GM12878 (cell line): Measurements from ENCODE around the gene VPS13C. TPM values are rescaled to one million over a fixed set of nuclear protein-coding genes. Genes with fewer than 3 reads are reported as not detected.

Source experiments
- ATAC-seq: fragments of 200-7000 bp; cut with Tn5 transposase; 3 replicates; pipeline ENCODE4 v1.9.1; 2020; ENCODE audit warnings: mild to moderate bottlenecking, moderate library complexity
- BruUV-seq: library from RNA; stranded (reverse); fragments of 400-500 nt; replicated peaks from 2 replicates; lab custom pipeline; 2021; lab: Mats Ljungman, UMichigan
- CTCF ChIA-PET: fragments of 300-600 bp; sonication (Branson Sonifier 250); formaldehyde crosslinking; extraction: SDS; loops from one replicate; lab custom pipeline; 2021; ENCODE audit warnings: inconsistent platforms; lab: Yijun Ruan, JAX
- POLR2A ChIA-PET: fragments of 350-600 bp; formaldehyde crosslinking; extraction: SDS; loops from one replicate; lab custom pipeline; 2021; ENCODE audit warnings: inconsistent platforms; lab: Charles Lee
- RAD21 ChIA-PET: fragments of 300-600 bp; sonication (Branson Sonifier 250); formaldehyde crosslinking; loops from one replicate; lab custom pipeline; 2023; ENCODE audit warnings: antibody characterized with exemption; ENCODE audit not compliant: unreplicated experiment; lab: Charles Lee
- SMC1A ChIA-PET: fragments of 300-600 bp; sonication (Branson Sonifier 250); formaldehyde crosslinking; loops from one replicate; lab custom pipeline; 2023; ENCODE audit not compliant: unreplicated experiment, uncharacterized antibody; lab: Charles Lee
- DNase-seq: peaks from one replicate; pipeline ENCODE4 v3.0.0-alpha.2; 2011; ENCODE audit warnings: low read depth, low spot score
- FAIRE-seq: peaks from 3 replicates; lab custom pipeline; 2011; peaks lifted over from hg19 to GRCh38; lab: Jason Lieb, UNC
- H2AFZ ChIP-seq: 2 replicates; pipeline ENCODE4 v1.6.0; 2011; ENCODE audit warnings: low read depth, low read length, control low read depth; ENCODE audit not compliant: control insufficient read depth
- H3K27ac ChIP-seq: 2 replicates; pipeline ENCODE4 v1.5.1; 2011; ENCODE audit warnings: control low read depth; ENCODE audit not compliant: control insufficient read depth, insufficient read depth
- H3K27me3 ChIP-seq, 2 experiments: replicated peaks in 1 of 2; 2 replicates each; pipeline versions ENCODE4 v1.6.0 to v1.6.1; 2011; ENCODE audit warnings: low read length in 1 of 2; ENCODE audit not compliant: control insufficient read depth in 2 of 2, insufficient read depth in 2 of 2
- H3K36me3 ChIP-seq, 2 experiments: 2 replicates each; pipeline ENCODE4 v1.5.1; 2011; ENCODE audit warnings: low read length in 1 of 2; ENCODE audit not compliant: control insufficient read depth in 2 of 2, insufficient read depth in 2 of 2
- H3K4me1 ChIP-seq: 2 replicates; pipeline ENCODE4 v1.6.1; 2011; ENCODE audit warnings: mild to moderate bottlenecking, low read length, moderate library complexity, mixed read lengths; ENCODE audit not compliant: control insufficient read depth, insufficient read depth
- H3K4me2 ChIP-seq: 2 replicates; pipeline ENCODE4 v1.6.0; 2011; ENCODE audit warnings: control low read depth; ENCODE audit not compliant: control insufficient read depth, insufficient read depth
- H3K4me3 ChIP-seq: fragments of 200-600 bp; sonication (generic); 2 replicates; pipeline ENCODE4 v1.5.1; 2016
- H3K79me2 ChIP-seq: 2 replicates; pipeline ENCODE4 v1.6.0; 2011; ENCODE audit warnings: low read length; ENCODE audit not compliant: control insufficient read depth, insufficient read depth
- H3K9ac ChIP-seq: 2 replicates; pipeline ENCODE4 v1.8.0; 2011; ENCODE audit warnings: low read length, control low read depth, mixed read lengths; ENCODE audit not compliant: control insufficient read depth, insufficient read depth
- H3K9me3 ChIP-seq: replicated peaks from 3 replicates; pipeline ENCODE4 v1.5.1; 2011; ENCODE audit warnings: mild to moderate bottlenecking, low read length; ENCODE audit not compliant: control insufficient read depth, insufficient read depth
- H4K20me1 ChIP-seq: 2 replicates; pipeline ENCODE4 v1.6.0; 2011; ENCODE audit not compliant: control insufficient read depth, insufficient read depth
- BACH1 ChIP-seq: fragments of 450-650 bp; IDR thresholded peaks from 2 replicates; pipeline ENCODE4 v1.6.1; 2017; ENCODE audit warnings: mild to moderate bottlenecking, borderline replicate concordance
- CREM ChIP-seq: IDR thresholded peaks from 2 replicates; pipeline ENCODE4 v1.6.1; 2014; ENCODE audit warnings: antibody characterized with exemption, low read depth
- FOXK2 ChIP-seq: fragments of 450-650 bp; IDR thresholded peaks from 2 replicates; pipeline ENCODE4 v1.6.1; 2017; ENCODE audit warnings: mild to moderate bottlenecking, moderate library complexity
- IRF4 ChIP-seq: IDR thresholded peaks from 2 replicates; pipeline ENCODE4 v1.6.1; 2011; ENCODE audit warnings: low read depth, low read length
- JUND ChIP-seq: IDR thresholded peaks from 2 replicates; pipeline ENCODE4 v1.6.1; 2012; ENCODE audit warnings: low read depth, mild to moderate bottlenecking, low read length, improper control_type of control experiment, moderate library complexity
- KAT2A ChIP-seq: conservative IDR thresholded peaks from 2 replicates; pipeline ENCODE4 v1.6.1; 2011; ENCODE audit warnings: low read depth, low read length; ENCODE audit not compliant: control insufficient read depth
- SMAD1 ChIP-seq: fragments of 450-650 bp; IDR thresholded peaks from 2 replicates; pipeline ENCODE4 v1.6.1; 2018; ENCODE audit warnings: mild to moderate bottlenecking, low read depth; ENCODE audit not compliant: partially characterized antibody
- SUPT20H ChIP-seq: IDR thresholded peaks from 2 replicates; pipeline ENCODE4 v1.6.1; 2011; ENCODE audit warnings: low read depth, mild to moderate bottlenecking, low read length, moderate library complexity, borderline replicate concordance; ENCODE audit not compliant: control insufficient read depth
- TBL1XR1 ChIP-seq: IDR thresholded peaks from 2 replicates; pipeline ENCODE4 v1.6.1; 2012; ENCODE audit warnings: low read depth, low read length, improper control_type of control experiment
- TCF3 ChIP-seq: IDR thresholded peaks from 2 replicates; pipeline ENCODE4 v1.6.1; 2012; ENCODE audit warnings: low read depth, mild to moderate bottlenecking, low read length, borderline replicate concordance; ENCODE audit not compliant: insufficient read depth
- ZBED1 ChIP-seq: IDR thresholded peaks from 2 replicates; pipeline ENCODE4 v1.6.1; 2016; ENCODE audit warnings: borderline replicate concordance
- WGBS: methylation state at CpG from one replicate; pipeline ENCODE4 v1.1.6; 2016; ENCODE audit warnings: low lambda C conversion rate; ENCODE audit not compliant: insufficient replicate concordance, insufficient coverage; ENCODE audit errors: missing lambda C conversion rate; 5-methylcytosine and 5-hydroxymethylcytosine counted together
- in situ Hi-C: fragments of 300-500 bp; cut with MboI; formaldehyde crosslinking; loops from 9 replicates; pipeline ENCODE4 v1.14.3; 2018; ENCODE audit warnings: mixed read lengths
- intact Hi-C: fragments of 100-400 bp; cut with micrococcal nuclease; formaldehyde crosslinking; loops from one replicate; pipeline ENCODE4 v1.14.2; 2022; ENCODE audit not compliant: unreplicated experiment
- polyA plus RNA-seq, 11 experiments: library from polyadenylated mRNA; depleted of rRNA in 4 of 11; unstranded in 6 of 11; stranded (reverse) in 5 of 11; fragments of >200 nt; fragmentation: Nextera tagmentation in 4 of 11; fragmentation: Illumina TruSeq in 1 of 11; extraction: Ambion mirVana in 4 of 11; extraction: Trizol in 1 of 11; gene quantifications; 1 replicate in 1 of 11; 2 replicates in 10 of 11; pipeline versions ENCODE4 v1.2.1 to v1.2.3, GENCODE V29; 2011 to 2016; ENCODE audit warnings: inconsistent platforms in 2 of 11, missing spikeins in 2 of 11, low read depth in 1 of 11
- total RNA-seq, 4 experiments: library from RNA; depleted of rRNA in 3 of 4; stranded (reverse); fragments of >200 nt in 3 of 4; fragmentation: Illumina TruSeq in 1 of 4; extraction: Trizol in 1 of 4; gene quantifications; 2 replicates each; pipeline versions ENCODE4 v1.2.1 to v1.2.3, GENCODE V29; 2013 to 2021
- TF ChIP-seq, protein P1 (sequence below): fragments of 450-650 bp; IDR thresholded peaks from 2 replicates; pipeline ENCODE4 v1.6.1; 2017; ENCODE audit warnings: mild to moderate bottlenecking, moderate library complexity
- TF ChIP-seq, protein P2 (sequence below): IDR thresholded peaks from 2 replicates; pipeline ENCODE4 v1.6.1; 2012; ENCODE audit warnings: mild to moderate bottlenecking, low read depth, low read length
- TF ChIP-seq, protein P3 (sequence below): fragments of 450-650 bp; IDR thresholded peaks from 2 replicates; pipeline ENCODE4 v1.6.1; 2018; ENCODE audit warnings: mild to moderate bottlenecking, low read depth, moderate library complexity; ENCODE audit not compliant: partially characterized antibody

The VPS13C gene
- total and polyA plus RNA-seq, 10 of the 15 experiments (the other 5 are each of a cell fraction or from before 2014, with no cell fraction given), result 9.3 to 53.1 (median 31.8) TPM

DNA sequence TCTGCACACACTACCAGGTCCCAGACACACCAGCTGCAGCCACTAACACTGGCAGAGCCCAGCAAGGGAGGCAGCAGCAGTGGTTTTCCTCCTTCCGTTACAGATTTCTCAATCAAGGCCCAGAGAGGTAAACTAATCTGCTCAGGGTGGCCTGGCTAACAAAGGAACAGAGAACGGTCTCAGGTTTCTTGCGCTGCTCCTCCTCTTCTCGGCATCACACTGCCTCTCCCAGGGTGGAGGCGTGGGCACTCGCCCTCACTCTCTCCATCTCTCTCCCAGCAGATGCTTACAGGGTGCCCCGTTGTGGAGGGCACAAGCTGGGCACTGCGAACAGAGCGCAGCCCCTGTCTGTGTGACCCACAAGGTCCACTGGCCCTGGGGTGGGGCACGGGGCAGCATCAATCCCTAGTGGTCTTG lies 228.7 kb downstream of the VPS13C start:
- no TSS peak for BruUV-seq
- Histone ChIP-seq H2AFZ (no peak overlapping the region), H3K4me2 (no peak overlapping the region), H3K4me3 (no peak overlapping the region), H3K9ac (no peak overlapping the region), H3K9me3 (no peaks in the 10 kb centered on the region), H4K20me1 (no peaks in the 10 kb centered on the region), H3K79me2 (no peaks in the 10 kb centered on the region), H3K36me3 (no peaks in the 10 kb centered on the region), H3K27me3 (no peaks in the 10 kb centered on the region; a peak in 3 of 4 replicates), H3K27ac (no peak overlapping the region), H3K4me1 (no peaks in the 10 kb centered on the region)
- SMC1A ChIA-PET, result interaction anchor here (0.9 kb wide), 1 partner anchor 281 kb away, joined by 3 read pairs; no protein-coding TSS in a partner anchor
- in situ Hi-C loops, result loop anchor here (5.0 to 25.0 kb wide), 4 partner anchors 659 to 1469 kb away; no protein-coding TSS in a partner anchor
- RAD21 ChIA-PET, result interaction anchor here (0.6 to 1.1 kb wide), 2 partner anchors 636 to 1246 kb away, joined by 3 to 4 read pairs; no protein-coding TSS in a partner anchor
- intact Hi-C loops, result loop anchor here (5.0 to 10.0 kb wide), 3 partner anchors 667 to 1327 kb away; no protein-coding TSS in a partner anchor
- DNase-seq (no peak), FAIRE-seq (no peak), ATAC-seq (no peak)
- CTCF ChIA-PET, result interaction anchor here (0.6 to 4.1 kb wide), 6 partner anchors 9 to 665 kb away, joined by 3 to 19 read pairs (median 4); no protein-coding TSS in a partner anchor
- 48% methylated on average over 10 of the region's 10 CpGs for WGBS
- POLR2A ChIA-PET, result no interaction called here
- TF ChIP-seq KAT2A (no peak), SUPT20H (no peak), TBL1XR1 (no peak), BACH1 (no peak), JUND (no peak), ZBED1 (no peak), SMAD1 (no peak), TCF3 (no peak), CREM (no peak), IRF4 (no peak), FOXK2 (no peak)
- TF ChIP-seq, protein P1, sequence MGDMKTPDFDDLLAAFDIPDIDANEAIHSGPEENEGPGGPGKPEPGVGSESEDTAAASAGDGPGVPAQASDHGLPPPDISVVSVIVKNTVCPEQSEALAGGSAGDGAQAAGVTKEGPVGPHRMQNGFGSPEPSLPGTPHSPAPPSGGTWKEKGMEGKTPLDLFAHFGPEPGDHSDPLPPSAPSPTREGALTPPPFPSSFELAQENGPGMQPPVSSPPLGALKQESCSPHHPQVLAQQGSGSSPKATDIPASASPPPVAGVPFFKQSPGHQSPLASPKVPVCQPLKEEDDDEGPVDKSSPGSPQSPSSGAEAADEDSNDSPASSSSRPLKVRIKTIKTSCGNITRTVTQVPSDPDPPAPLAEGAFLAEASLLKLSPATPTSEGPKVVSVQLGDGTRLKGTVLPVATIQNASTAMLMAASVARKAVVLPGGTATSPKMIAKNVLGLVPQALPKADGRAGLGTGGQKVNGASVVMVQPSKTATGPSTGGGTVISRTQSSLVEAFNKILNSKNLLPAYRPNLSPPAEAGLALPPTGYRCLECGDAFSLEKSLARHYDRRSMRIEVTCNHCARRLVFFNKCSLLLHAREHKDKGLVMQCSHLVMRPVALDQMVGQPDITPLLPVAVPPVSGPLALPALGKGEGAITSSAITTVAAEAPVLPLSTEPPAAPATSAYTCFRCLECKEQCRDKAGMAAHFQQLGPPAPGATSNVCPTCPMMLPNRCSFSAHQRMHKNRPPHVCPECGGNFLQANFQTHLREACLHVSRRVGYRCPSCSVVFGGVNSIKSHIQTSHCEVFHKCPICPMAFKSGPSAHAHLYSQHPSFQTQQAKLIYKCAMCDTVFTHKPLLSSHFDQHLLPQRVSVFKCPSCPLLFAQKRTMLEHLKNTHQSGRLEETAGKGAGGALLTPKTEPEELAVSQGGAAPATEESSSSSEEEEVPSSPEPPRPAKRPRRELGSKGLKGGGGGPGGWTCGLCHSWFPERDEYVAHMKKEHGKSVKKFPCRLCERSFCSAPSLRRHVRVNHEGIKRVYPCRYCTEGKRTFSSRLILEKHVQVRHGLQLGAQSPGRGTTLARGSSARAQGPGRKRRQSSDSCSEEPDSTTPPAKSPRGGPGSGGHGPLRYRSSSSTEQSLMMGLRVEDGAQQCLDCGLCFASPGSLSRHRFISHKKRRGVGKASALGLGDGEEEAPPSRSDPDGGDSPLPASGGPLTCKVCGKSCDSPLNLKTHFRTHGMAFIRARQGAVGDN, result no peak
- TF ChIP-seq, protein P2, sequence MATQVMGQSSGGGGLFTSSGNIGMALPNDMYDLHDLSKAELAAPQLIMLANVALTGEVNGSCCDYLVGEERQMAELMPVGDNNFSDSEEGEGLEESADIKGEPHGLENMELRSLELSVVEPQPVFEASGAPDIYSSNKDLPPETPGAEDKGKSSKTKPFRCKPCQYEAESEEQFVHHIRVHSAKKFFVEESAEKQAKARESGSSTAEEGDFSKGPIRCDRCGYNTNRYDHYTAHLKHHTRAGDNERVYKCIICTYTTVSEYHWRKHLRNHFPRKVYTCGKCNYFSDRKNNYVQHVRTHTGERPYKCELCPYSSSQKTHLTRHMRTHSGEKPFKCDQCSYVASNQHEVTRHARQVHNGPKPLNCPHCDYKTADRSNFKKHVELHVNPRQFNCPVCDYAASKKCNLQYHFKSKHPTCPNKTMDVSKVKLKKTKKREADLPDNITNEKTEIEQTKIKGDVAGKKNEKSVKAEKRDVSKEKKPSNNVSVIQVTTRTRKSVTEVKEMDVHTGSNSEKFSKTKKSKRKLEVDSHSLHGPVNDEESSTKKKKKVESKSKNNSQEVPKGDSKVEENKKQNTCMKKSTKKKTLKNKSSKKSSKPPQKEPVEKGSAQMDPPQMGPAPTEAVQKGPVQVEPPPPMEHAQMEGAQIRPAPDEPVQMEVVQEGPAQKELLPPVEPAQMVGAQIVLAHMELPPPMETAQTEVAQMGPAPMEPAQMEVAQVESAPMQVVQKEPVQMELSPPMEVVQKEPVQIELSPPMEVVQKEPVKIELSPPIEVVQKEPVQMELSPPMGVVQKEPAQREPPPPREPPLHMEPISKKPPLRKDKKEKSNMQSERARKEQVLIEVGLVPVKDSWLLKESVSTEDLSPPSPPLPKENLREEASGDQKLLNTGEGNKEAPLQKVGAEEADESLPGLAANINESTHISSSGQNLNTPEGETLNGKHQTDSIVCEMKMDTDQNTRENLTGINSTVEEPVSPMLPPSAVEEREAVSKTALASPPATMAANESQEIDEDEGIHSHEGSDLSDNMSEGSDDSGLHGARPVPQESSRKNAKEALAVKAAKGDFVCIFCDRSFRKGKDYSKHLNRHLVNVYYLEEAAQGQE, result no peak
- TF ChIP-seq, protein P3, sequence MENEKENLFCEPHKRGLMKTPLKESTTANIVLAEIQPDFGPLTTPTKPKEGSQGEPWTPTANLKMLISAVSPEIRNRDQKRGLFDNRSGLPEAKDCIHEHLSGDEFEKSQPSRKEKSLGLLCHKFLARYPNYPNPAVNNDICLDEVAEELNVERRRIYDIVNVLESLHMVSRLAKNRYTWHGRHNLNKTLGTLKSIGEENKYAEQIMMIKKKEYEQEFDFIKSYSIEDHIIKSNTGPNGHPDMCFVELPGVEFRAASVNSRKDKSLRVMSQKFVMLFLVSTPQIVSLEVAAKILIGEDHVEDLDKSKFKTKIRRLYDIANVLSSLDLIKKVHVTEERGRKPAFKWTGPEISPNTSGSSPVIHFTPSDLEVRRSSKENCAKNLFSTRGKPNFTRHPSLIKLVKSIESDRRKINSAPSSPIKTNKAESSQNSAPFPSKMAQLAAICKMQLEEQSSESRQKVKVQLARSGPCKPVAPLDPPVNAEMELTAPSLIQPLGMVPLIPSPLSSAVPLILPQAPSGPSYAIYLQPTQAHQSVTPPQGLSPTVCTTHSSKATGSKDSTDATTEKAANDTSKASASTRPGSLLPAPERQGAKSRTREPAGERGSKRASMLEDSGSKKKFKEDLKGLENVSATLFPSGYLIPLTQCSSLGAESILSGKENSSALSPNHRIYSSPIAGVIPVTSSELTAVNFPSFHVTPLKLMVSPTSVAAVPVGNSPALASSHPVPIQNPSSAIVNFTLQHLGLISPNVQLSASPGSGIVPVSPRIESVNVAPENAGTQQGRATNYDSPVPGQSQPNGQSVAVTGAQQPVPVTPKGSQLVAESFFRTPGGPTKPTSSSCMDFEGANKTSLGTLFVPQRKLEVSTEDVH, result no peak
